Germinal center (tissue), 1 donor: Measurements from ENCODE around the gene HOXA3.

Experiments
- DNase-seq: peaks from one replicate; pipeline ENCODE4 v3.0.0; 2012; ENCODE audit warnings: mixed read lengths, low spot score

Gene HOXA3

GRCh38 chr7:27088002-27088922 is 64.1 kb downstream of the HOXA3 start:
- DNase-seq: no peak

GRCh38 chr7:27083646-27084045 is 68.7 kb downstream of the HOXA3 start:
- DNase-seq: no peak

GRCh38 chr7:27082171-27082570 is 70.2 kb downstream of the HOXA3 start:
- DNase-seq: no peak

- no peak for DNase-seq
Measured at GRCh38 chr7:27080844-27081436, 71.4 kb downstream of the HOXA3 start.

GRCh38 chr7:27079234-27079975 is 73.0 kb downstream of the HOXA3 start:
- no peak for DNase-seq

- no peak for DNase-seq
Measured at GRCh38 chr7:27078616-27079233, 73.7 kb downstream of the HOXA3 start.

GRCh38 chr7:27073076-27073475 is 79.3 kb downstream of the HOXA3 start:
- no peak for DNase-seq

- DNase-seq: no peak
Measured at GRCh38 chr7:27071622-27072390, 80.6 kb downstream of the HOXA3 start.

- DNase-seq: no peak
Measured at GRCh38 chr7:27068259-27068658, 84.1 kb downstream of the HOXA3 start.

GRCh38 chr7:27066148-27066547 is 86.2 kb downstream of the HOXA3 start:
- no peak for DNase-seq

GRCh38 chr7:27065709-27066108 is 86.7 kb downstream of the HOXA3 start:
- DNase-seq: no peak

GRCh38 chr7:27064661-27065060 is 87.7 kb downstream of the HOXA3 start:
- no peak for DNase-seq

GRCh38 chr7:27064159-27064558 is 88.2 kb downstream of the HOXA3 start:
- DNase-seq: no peak

- DNase-seq: no peak
Measured at GRCh38 chr7:27062946-27063345, 89.4 kb downstream of the HOXA3 start.
